RWPE2 (cell line): ENCODE data around the gene FXN.

Experiments used
- ATAC-seq: fragments of 200-7000 bp; cut with Tn5 transposase; 3 replicates; pipeline ENCODE4 v1.9.1; 2021; ENCODE audit warnings: low read depth
- DNase-seq: peaks from one replicate; pipeline ENCODE4 v3.0.0-alpha.2; 2020; ENCODE audit warnings: low spot score
- H3K27ac ChIP-seq: fragments of 450-650 bp; 2 replicates; pipeline ENCODE4 v1.5.1; 2017; ENCODE audit warnings: mild to moderate bottlenecking; ENCODE audit not compliant: poor library complexity, severe bottlenecking
- H3K27me3 ChIP-seq: fragments of 250-450 bp; sonication (Bioruptor Pico); 2 replicates; pipeline ENCODE4 v1.5.1; 2021; ENCODE audit warnings: mild to moderate bottlenecking, moderate library complexity; ENCODE audit not compliant: insufficient read depth, poor library complexity, severe bottlenecking
- H3K36me3 ChIP-seq: fragments of 250-450 bp; sonication (Bioruptor Pico); 2 replicates; pipeline ENCODE4 v1.5.1; 2020; ENCODE audit warnings: low read depth, mild to moderate bottlenecking, moderate library complexity
- H3K4me1 ChIP-seq: fragments of 250-450 bp; sonication (Bioruptor Pico); 2 replicates; pipeline ENCODE4 v1.5.1; 2021; ENCODE audit warnings: mild to moderate bottlenecking, moderate library complexity; ENCODE audit not compliant: insufficient read depth, poor library complexity, severe bottlenecking
- H3K4me3 ChIP-seq: fragments of 250-450 bp; sonication (Bioruptor Pico); 2 replicates; pipeline ENCODE4 v1.5.1; 2021; ENCODE audit warnings: mild to moderate bottlenecking, moderate library complexity; ENCODE audit not compliant: severe bottlenecking
- H3K9me3 ChIP-seq: fragments of 250-450 bp; sonication (Bioruptor Pico); 2 replicates; pipeline ENCODE4 v1.5.1; 2021; ENCODE audit warnings: mild to moderate bottlenecking, moderate library complexity; ENCODE audit not compliant: severe bottlenecking
- TF ChIP-seq, protein P1 (sequence below): fragments of 450-650 bp; IDR thresholded peaks from one replicate; pipeline ENCODE4 v1.5.1; 2017; ENCODE audit warnings: mild to moderate bottlenecking, moderate library complexity; ENCODE audit not compliant: poor library complexity, severe bottlenecking

FXN gene

DNA sequence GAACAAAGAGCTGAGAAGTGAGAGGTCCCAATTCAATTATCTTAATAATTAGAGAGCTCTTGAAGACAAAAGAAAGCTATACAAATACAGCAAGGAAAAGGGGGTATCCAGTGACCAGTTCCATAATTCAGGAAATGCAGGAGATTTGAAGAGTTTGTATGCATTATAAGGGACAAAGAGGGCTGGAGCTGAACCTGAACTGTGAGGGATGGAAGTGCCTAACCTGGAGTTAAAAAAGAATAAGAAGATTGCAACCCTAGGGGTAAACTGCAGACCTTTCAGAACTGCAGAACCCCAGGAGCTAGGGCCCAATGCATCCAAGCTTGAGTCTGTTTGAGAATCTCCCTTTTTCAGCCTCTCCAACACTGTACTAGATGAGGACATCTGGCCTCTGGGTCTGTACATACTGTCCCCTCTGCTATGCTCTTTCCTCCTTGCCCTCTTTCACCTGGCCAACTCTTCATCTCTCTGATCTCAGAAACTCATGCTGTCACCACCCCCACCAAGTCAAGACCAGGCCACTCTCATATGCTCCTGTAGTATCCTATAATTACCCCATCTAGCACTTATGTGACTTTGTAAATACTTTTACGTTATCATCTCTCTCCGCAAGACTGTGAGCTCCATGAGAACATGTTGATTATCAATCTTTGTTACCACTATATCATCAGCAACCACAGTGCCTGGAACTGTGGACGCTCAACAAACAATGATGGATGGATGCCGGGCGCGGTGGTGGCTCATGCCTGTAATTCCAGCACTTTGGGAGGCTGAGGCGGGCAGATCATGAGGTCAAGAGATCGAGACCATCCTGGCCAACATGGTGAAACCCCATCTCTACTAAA lies 15.0 kb upstream of the FXN start:
- TF ChIP-seq, protein P1, sequence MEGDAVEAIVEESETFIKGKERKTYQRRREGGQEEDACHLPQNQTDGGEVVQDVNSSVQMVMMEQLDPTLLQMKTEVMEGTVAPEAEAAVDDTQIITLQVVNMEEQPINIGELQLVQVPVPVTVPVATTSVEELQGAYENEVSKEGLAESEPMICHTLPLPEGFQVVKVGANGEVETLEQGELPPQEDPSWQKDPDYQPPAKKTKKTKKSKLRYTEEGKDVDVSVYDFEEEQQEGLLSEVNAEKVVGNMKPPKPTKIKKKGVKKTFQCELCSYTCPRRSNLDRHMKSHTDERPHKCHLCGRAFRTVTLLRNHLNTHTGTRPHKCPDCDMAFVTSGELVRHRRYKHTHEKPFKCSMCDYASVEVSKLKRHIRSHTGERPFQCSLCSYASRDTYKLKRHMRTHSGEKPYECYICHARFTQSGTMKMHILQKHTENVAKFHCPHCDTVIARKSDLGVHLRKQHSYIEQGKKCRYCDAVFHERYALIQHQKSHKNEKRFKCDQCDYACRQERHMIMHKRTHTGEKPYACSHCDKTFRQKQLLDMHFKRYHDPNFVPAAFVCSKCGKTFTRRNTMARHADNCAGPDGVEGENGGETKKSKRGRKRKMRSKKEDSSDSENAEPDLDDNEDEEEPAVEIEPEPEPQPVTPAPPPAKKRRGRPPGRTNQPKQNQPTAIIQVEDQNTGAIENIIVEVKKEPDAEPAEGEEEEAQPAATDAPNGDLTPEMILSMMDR = no peak
- H3K27me3 ChIP-seq = no peaks in the 10 kb centered on the region
- H3K9me3 ChIP-seq = no peaks in the 10 kb centered on the region
- H3K36me3 ChIP-seq = no peaks in the 10 kb centered on the region
- ATAC-seq (no peak), DNase-seq (no peak)
- H3K27ac ChIP-seq = no peak overlapping the region
- no peak overlapping the region for H3K4me3 ChIP-seq
- H3K4me1 ChIP-seq = no peaks in the 10 kb centered on the region

DNA sequence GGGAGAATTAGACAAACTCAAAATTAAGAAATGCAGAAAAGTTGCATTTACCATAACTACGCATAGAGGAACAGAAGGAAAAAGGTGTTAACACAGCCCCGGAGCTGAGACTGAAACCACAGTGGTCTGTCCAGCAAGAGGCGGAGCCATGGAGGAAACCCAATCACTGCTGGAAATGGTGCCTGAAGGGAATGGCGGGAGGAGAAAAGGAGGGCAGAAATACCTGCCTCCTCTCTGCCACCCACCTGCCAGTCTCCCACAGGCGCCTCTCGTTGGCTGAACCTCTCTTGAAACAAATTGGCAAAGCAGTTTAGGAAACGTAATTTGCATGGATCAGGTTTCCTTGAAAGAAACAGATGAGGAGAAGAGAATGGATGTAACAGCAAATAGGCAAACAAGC lies 11.9 kb upstream of the FXN start:
- TF ChIP-seq, protein P1 = no peak
- Histone ChIP-seq H3K4me3 (no peak overlapping the region), H3K27me3 (no peaks in the 10 kb centered on the region), H3K9me3 (no peaks in the 10 kb centered on the region), H3K36me3 (no peaks in the 10 kb centered on the region), H3K4me1 (no peaks in the 10 kb centered on the region), H3K27ac (no peak overlapping the region)
- DNase-seq (no peak), ATAC-seq (peak; percentile 63)

DNA sequence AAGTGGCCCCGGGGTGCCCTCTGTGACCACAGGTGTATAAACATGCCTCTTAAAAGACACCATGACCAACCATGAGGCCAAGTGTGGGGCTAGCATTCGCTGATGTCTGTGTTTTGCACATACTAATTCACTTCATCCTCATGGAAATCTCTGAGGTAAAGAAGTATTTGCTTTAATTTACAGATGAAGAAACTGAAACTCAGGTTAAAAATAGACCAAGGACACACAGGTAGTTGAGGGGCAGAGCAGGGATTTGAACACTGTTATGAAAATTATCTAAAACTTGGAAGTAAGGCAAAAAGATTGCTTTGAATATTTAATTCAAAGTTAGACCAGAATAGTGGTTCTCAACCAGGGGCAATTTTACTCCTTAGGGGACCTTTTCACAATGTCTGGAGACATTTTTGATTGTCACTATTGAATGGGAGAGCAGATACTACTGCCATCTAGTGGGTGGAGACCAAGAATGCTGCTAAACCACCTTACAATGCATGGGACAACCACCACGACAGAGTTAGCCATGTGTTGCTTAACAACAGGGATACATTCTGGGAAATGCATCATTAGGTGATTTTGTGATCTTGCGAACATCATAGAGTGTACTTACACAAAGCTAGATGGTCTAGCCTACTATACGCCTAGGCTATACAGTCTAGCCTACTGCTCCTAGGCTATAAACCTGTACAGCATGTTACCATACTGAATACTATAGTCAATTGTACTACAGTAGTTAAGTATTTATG lies 8.0 kb upstream of the FXN start:
- no peak for DNase-seq

DNA sequence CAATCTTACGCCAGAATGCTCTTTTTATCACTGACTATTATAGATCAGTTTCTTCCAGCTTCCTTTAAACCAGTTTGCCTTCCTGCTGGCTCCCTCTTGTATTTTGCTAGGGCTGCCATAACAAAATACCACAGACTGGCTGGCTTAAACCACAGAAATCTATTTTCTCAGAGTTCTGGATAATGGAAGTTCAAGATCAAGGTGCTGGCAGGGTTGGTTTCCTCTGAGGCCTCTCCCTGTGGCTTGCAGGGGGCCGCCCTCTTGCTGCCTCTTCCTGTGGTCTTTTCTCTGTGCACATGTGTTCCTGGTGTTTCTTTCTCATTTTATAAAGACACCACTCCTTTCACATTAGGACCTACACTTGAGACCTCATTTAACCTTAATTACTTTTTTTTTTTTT lies 6.8 kb upstream of the FXN start:
- no peak overlapping the region for H3K4me3 ChIP-seq
- H3K4me1 ChIP-seq = no peaks in the 10 kb centered on the region
- TF ChIP-seq, protein P1 = no peak
- no peak overlapping the region for H3K27ac ChIP-seq
- ATAC-seq (no peak), DNase-seq (no peak)
- H3K9me3 ChIP-seq = no peaks in the 10 kb centered on the region
- no peaks in the 10 kb centered on the region for H3K36me3 ChIP-seq
- no peaks in the 10 kb centered on the region for H3K27me3 ChIP-seq

More for the DNA sequence above, 8.0 kb upstream of the FXN start:
- Histone ChIP-seq H3K36me3 (no peaks in the 10 kb centered on the region), H3K9me3 (no peaks in the 10 kb centered on the region), H3K4me3 (no peak overlapping the region), H3K27me3 (no peaks in the 10 kb centered on the region), H3K4me1 (no peaks in the 10 kb centered on the region), H3K27ac (no peak overlapping the region)
- TF ChIP-seq, protein P1 = peak; percentile 88
- peak; percentile 64 for ATAC-seq
